NCI-H1694 (cell line): ENCODE measurements around the gene IGFN1.
A peak's percentile ranks its signal among the peaks of the same experiment; 100 is the strongest.

ENCODE experiments used
- DNase-seq: peaks from one replicate; lab custom pipeline; 2025; lab: John Stamatoyannopoulos, UW

Gene IGFN1

DNA sequence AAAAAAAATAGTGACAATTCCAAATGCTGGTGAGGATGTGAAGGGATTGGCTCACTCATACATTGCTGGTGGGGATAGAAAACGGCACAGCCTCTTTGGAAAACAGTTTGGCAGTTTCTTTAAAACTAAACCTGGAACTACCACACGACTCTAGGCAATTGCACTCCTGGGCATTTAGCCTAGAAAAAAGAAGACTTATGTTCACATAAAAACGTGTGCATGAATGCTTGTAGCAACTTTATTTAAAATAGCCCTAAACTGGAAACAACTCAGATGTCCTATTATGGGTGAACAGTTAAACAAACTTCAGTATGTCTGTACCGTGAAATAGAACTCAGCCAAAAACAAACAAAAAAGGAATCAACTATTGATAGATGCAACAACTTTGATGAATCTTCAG is 26.9 kb upstream of the IGFN1 start:
- no peak for DNase-seq

DNA sequence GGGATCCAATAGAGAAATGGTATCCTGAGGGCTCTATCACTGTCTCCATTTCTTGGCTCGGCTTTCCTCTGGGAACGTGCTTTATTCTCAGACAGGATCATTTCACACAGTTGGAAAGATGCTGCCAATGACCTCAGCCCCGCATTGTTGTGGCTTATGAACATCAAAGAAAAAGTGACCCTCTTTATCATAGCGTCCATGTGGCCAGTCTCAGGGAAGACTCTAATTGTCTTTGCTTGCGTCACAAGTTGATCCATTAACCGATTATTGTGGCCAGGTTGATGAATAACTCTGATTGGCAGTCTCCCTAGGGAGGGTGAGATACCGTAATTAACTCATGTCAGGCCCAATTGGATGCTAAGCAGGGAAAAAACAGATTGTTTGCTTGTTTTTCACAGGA is 26.0 kb upstream of the IGFN1 start:
- DNase-seq: no peak

DNA sequence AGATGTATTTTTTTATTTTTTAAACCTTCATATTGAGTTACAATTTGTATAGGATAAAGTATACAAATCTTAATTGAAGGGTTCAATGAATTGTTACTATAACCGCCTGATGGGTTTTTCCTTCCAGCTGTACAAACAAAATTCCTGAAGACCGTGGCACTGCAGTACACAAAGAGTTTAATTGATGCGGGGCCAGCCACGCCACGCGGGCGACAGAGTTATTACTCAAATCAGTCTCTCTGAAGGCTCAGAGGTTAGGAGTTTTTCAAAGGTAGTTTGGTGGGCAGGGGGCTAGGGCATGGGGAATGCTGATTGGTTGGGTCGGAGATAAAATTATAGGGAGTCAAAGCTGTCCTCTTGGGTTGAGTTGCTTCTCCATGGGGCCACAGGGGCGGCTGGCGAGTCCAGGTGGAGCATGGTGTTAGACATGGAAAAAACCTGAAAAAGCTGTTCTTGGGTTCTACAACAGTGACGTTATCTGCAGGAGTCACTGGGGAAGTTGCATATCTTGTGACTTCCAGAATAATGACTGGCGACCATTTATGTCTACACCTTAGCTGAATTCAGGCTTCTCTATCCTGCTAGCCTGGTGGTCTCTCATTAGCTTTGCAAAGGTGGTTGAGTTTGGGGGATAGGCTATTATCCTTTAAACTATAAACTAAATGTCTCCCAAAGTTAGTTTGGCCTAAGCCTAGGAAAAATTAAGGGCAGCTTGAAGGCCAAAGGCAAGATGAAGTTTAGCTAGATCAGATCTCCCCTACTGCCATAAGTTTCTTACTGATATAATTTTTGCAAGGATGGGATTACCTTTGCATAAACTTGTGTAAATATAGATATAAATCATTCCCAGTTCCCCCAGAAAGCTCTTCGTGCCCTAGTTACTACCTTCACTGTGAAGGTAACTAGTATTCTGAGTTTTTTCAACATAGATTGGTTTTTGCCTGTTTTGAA is 23.3 kb upstream of the IGFN1 start:
- DNase-seq: no peak

- DNase-seq: no peak
Measured at GRCh38 chr1:201169203-201169602, 21.4 kb upstream of the IGFN1 start.

DNA sequence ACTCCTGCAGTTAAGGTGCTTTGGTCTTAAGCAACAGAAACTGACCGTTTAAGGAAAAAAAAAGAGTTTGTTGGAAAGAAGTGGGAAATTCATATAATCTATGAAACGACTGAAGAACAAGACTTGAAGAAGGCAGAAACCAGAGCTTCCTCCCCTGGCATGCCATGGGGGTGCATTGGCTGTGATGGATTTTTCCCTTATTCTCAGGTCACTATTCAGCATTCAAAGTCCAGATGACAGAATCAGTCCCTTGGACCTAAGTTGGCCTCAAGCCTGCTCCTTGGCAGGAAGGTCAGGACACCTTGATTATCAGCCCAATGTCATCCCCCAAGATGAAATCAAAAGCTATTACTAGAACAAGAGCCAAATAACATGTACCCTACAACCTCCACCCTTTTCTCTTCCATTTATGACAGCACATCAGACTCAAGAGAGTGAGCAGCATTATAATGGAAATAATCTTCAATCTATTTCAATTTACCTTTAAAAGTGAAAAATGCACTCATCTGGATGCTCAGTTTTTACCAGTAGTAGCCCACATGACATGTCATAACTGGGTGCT is 20.6 kb upstream of the IGFN1 start:
- no peak for DNase-seq

DNA sequence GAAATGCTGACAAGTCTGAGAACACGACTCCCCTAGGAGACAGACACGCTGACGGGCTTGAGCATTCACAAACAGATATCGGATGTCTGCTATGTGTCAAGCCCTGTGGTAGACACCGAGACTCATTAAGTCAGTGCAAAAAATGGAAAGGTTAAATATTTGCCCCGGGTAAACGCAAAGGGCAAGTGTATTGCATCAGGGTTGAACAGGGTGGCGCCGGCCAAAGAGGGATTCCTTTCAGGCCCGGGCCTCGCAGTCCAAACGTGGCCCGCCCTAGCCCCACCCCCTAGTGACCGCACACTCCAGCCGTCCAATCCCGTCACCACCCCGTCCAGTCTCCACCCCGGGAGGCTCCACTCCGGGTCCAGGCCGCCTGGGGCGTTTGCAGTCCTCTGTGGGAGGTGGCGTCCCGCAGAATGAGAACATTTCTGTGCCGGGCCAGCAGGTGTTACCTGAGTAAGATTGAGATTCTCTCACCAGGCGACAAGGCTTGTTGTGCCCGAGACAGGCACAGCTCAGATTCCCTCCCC is 20.0 kb upstream of the IGFN1 start:
- DNase-seq: peak; percentile 61

DNA sequence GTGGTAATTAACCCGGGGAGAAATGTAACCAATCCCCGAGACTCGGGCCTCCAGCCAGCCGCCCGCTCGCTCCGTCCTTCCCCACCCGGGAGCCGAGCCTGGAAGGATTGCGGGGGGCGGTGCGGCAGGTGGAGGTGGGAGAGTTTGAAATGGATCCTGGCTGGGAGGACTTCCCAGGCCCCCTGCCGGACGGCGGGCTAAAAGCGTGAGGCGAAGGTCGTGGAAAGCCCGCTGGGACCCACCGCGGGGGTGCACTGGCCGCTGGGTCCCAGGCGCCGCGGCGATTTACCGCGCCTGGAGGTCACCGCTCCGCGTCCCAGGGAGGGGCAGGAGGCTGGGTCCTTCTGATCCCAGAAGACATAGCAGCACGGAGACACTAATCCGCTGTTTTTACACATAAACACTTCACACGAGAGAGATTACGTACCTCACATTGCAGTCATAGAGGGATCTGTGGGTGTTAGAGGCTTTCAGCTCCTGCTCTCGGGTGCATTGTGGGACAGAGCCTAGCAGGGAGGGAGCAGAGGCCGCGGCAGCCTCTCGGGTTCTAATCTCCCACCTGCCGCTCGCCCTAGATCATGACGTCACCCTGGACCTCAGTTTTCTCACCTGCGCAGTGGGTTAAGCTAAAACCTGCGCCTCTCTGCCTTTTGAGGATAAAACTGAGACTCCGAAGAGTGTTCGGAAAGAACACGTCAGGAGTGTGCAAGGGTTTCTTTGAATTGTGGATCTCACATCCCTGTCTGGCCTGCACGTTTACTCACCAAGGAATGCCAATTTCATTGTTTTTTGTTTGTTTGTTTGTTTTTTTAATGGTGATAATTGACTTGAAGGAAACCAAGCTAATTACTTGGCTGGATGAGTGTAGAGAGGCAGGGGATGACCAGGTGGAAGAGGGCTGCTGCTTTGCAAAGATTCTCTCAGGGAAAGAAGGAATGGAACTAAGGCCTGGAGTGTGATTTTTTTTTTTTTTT is 19.3 kb upstream of the IGFN1 start:
- DNase-seq: peak; percentile 40

GRCh38 chr1:201172326-201172725 is 18.3 kb upstream of the IGFN1 start:
- no peak for DNase-seq

GRCh38 chr1:201172999-201173610 is 17.5 kb upstream of the IGFN1 start:
- DNase-seq: no peak

GRCh38 chr1:201173736-201174135 is 16.9 kb upstream of the IGFN1 start:
- no peak for DNase-seq

DNA sequence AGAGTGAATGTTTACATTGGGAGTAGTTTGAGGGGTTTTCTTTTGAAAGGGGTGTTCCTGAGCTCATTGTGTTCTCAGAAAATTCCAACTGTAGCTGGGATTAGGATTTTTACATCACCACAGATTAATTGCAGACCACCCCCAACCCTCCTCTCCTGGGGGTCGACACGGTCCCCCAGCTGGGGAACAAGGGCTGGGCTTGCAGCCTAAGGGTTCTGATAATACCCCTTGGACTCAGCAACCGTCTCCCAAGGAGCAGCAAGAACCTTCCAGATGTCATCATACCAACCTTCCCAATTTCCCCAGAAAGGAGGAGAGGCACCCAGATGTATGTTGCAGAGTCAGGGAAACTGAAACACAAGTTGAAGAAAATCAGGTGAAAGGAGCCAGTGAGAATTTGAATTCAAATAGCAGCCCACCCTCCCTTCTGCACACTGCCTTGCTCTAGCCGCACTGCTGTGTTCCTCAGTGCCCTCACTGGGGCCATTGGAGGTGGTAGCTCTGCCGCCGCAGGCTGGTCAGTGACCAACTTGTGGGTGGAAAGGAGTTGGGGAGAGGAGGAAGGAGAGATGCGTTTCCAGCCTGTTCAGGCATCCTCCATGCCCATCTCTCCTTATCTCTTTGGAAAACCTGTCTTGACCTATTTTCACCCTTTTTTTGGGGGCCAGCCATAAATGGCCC is 14.7 kb upstream of the IGFN1 start:
- no peak for DNase-seq

DNA sequence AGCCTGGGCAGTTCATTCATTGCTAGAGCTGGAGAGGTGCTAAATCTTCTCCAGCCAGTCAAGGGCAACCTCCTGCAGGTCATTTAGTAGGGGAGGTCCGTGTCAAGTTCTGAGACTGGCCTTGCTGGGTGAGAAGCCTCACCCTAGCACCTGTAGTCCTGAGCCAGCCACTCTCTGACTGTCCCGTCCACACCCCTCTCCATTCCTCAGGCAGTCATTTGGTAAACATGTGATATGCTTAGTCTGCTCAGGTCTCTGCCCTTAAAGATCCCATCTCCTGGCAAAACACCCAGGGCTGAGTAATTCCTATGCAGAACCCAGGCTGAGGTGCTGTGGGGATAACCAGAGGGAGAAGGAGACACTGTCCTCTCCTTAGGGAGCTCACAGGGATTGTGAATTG is 13.7 kb upstream of the IGFN1 start:
- no peak for DNase-seq

GRCh38 chr1:201178718-201179117 is 11.9 kb upstream of the IGFN1 start:
- no peak for DNase-seq

- no peak for DNase-seq
Measured at GRCh38 chr1:201180141-201180540, 10.5 kb upstream of the IGFN1 start.

GRCh38 chr1:201180901-201181300 is 9.7 kb upstream of the IGFN1 start:
- no peak for DNase-seq

DNA sequence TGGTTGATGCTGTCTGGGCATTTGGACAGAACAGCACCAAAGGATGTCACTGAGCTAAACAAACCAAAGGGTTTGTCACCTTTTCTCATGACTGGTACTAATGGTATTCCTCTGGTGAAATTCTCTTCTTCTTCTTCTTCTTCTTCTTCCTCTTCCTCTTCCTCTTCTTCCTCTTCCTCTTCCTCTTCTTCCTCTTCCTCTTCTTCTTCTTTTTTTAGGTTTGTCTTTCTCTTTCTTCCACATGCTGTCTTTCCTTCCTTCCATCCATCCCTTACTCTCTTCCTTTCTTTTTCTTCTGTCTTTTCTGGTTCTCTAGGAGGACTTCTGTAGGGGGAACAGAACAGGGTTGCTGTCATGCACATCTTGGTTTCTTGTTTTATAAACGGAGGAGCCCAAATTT is 9.3 kb upstream of the IGFN1 start:
- DNase-seq: no peak

GRCh38 chr1:201181726-201182125 is 8.9 kb upstream of the IGFN1 start:
- no peak for DNase-seq

DNA sequence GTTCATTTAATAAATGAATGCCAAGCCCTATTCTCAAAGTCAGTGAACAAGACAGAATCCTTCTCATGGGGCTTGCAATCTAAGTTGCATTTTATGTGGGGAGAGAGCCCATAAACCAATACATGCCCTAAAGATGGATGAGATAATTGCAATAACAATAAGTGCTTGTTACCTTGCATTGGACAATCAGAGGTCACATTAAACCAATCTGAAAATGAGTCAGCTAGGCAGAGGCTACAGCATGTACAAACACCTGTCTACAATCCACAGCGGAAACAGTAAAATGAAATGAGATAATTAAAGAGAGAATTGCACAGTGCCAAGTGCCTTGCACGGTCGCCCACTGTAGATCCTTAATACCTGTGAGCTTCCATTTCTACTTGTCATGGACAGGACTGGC is 7.4 kb upstream of the IGFN1 start:
- DNase-seq: no peak

GRCh38 chr1:201183753-201184152 is 6.9 kb upstream of the IGFN1 start:
- DNase-seq: no peak

DNA sequence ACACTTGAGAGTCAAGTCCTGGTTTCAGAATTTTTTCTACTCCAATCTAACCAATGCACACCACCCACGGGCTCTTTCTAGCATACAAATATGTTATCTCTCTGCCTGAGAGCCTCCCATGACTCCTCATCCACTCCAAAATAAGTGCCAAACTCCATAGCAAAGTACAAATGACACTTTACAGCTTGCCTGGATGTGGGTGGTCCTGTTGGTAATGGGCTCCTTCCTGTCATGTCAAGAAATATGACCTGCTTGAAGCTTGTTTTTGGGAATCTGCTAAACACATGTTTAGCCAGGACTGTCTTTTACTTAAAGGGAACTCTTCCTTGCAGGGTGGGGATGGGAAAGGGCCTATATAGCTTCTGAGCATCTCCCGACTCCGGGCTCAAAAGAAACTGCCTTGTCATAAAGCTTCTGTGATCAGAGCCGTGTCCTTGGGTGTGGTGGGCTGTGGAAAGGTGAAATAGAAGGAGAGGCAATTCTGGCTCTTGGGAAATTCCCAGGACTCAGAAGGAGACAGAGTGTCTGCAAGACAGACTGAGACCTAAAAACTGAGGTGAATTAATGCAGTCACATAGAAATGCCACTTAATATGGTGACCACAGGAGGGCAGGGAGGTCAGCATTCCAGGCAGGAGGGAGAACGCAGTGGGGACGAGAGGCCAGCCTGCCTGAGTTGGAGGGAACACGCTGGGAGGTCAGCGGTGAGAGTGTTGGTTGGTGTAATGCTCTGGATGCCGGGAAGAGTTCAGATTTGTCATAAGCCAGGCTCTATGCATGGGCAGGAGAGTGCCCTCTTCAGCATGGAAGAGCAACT is 6.1 kb upstream of the IGFN1 start:
- DNase-seq: peak; percentile 34
